Neural cell (in vitro differentiated cells): ENCODE data around the gene OST4.

Experiments used
- CTCF ChIP-seq: fragments of 450-650 bp; IDR thresholded peaks from 2 replicates; pipeline ENCODE4 v1.5.1; 2014; ENCODE audit warnings: antibody characterized with exemption, mild to moderate bottlenecking, moderate library complexity; ENCODE audit not compliant: poor library complexity, severe bottlenecking
- EP300 ChIP-seq: fragments of 450-650 bp; conservative IDR thresholded peaks from 2 replicates; pipeline ENCODE4 v1.6.1; 2014; ENCODE audit warnings: antibody characterized with exemption, mild to moderate bottlenecking, moderate library complexity; ENCODE audit not compliant: poor library complexity, severe bottlenecking
- EZH2 ChIP-seq: fragments of 200-600, 300-800 bp; shearing (Covaris generic), sonication (generic); IDR thresholded peaks from 2 replicates; pipeline ENCODE4 v1.6.1; 2014; ENCODE audit warnings: antibody characterized with exemption, low read length, borderline replicate concordance, mild to moderate bottlenecking; ENCODE audit not compliant: insufficient read depth, poor library complexity, severe bottlenecking
- POLR2AphosphoS5 ChIP-seq: IDR thresholded peaks from 2 replicates; pipeline ENCODE4 v1.6.1; 2012
- RAD21 ChIP-seq: fragments of 450-650 bp; conservative IDR thresholded peaks from 2 replicates; pipeline ENCODE4 v1.6.1; 2014; ENCODE audit warnings: antibody characterized with exemption, mild to moderate bottlenecking, moderate library complexity
- TAF1 ChIP-seq: IDR thresholded peaks from 2 replicates; pipeline ENCODE4 v1.6.1; 2012; ENCODE audit warnings: low read depth

GRCh38 chr2:27027211-27027651 is 44.2 kb downstream of the OST4 start:
- TF ChIP-seq EZH2 (no peak), EP300 (no peak), CTCF (no peak), POLR2AphosphoS5 (no peak), RAD21 (no peak), TAF1 (no peak)
